Activated CD4-positive, alpha-beta memory T cell treated with anti-CD3 and anti-CD28 coated beads for 36 hours (primary cell): ENCODE data around the gene FOXJ3. TPM values are rescaled to one million over a fixed set of nuclear protein-coding genes. Genes with fewer than 3 reads are reported as not detected.
"Not testable (repeated sequence)": the region's sequence is repeated elsewhere in the genome, so short reads cannot be mapped to it uniquely, and the experiment has no call there.

ENCODE experiments used
- CTCF ChIA-PET: fragments of 350-600 bp; sonication (Branson Sonifier 250); formaldehyde crosslinking; loops from one replicate; lab custom pipeline; 2021; ENCODE audit warnings: antibody characterized with exemption, inconsistent platforms; lab: Charles Lee
- POLR2A ChIA-PET: fragments of 350-600 bp; sonication (Branson Sonifier 250); formaldehyde crosslinking; loops from one replicate; lab custom pipeline; 2021; ENCODE audit warnings: antibody characterized with exemption; lab: Charles Lee
- DNase-seq: peaks from one replicate; pipeline ENCODE4 v3.0.0-alpha.2; 2020
- H3K27ac Mint-ChIP-seq: one replicate; pipeline ENCODE4 v1.8.0; 2021; ENCODE audit warnings: mixed read lengths
- H3K27me3 Mint-ChIP-seq: one replicate; pipeline ENCODE4 v1.8.0; 2021; ENCODE audit warnings: mixed read lengths
- H3K36me3 Mint-ChIP-seq: one replicate; pipeline ENCODE4 v1.8.0; 2021; ENCODE audit warnings: mixed read lengths
- H3K4me1 Mint-ChIP-seq: one replicate; pipeline ENCODE4 v1.8.0; 2021; ENCODE audit warnings: low read depth, mixed read lengths
- H3K4me3 Mint-ChIP-seq: one replicate; pipeline ENCODE4 v1.8.0; 2021; ENCODE audit warnings: mild to moderate bottlenecking, mixed read lengths
- H3K9me3 Mint-ChIP-seq: one replicate; pipeline ENCODE4 v1.8.0; 2021; ENCODE audit warnings: mixed read lengths
- intact Hi-C: fragments of 100-400 bp; cut with micrococcal nuclease; formaldehyde crosslinking; loops from one replicate; pipeline ENCODE4 v1.15.1; 2023
- total RNA-seq, 2 experiments: library from RNA; stranded (reverse); gene quantifications; one replicate each; pipeline ENCODE4 v1.2.3, GENCODE V29; 2021

Gene FOXJ3
- total RNA-seq, 2 experiments from 2014 or later = 37.3 to 40.8 TPM

GRCh38 chr1:42239041-42239440, 96.0 kb downstream of the FOXJ3 start:
- Mint-ChIP-seq H3K36me3 (peaks cover 56% of the 10 kb centered on the region), H3K27me3 (no peaks in the 10 kb centered on the region), H3K4me1 (peaks cover 24% of the 10 kb centered on the region), H3K9me3 (peaks cover 25% of the 10 kb centered on the region), H3K4me3 (no peak overlapping the region), H3K27ac (no peak overlapping the region)
- CTCF ChIA-PET = no interaction called here
- intact Hi-C loops = no loop called here
- no peak for DNase-seq
- POLR2A ChIA-PET = no interaction called here

- Mint-ChIP-seq H3K27me3 (no peaks in the 10 kb centered on the region), H3K4me3 (no peak overlapping the region), H3K27ac (no peak overlapping the region), H3K9me3 (peaks cover 4% of the 10 kb centered on the region), H3K36me3 (peaks cover 11% of the 10 kb centered on the region), H3K4me1 (peaks cover 12% of the 10 kb centered on the region)
- no peak for DNase-seq
- ChIA-PET CTCF (no interaction called here), POLR2A (no interaction called here)
- intact Hi-C loops = no loop called here
Observed at GRCh38 chr1:42231253-42231652, 103.8 kb downstream of the FOXJ3 start.

DNA sequence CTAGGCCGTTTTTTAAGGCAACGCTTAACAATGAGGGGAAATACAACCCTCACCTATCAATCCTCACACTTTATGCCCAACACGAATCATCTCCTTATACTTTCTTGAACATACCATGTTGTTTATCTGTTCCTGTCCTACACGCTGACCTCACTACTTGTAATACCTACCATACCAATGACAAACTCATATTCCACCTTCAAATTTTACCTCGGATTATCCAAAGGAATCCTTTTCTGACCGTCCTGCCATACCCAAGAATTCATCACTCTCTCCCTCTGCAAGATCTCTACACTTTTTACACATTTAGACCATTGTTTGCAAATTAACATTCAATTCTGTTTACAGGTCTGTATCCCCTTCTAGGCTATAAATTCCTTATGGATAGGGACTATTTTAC, 106.1 kb downstream of the FOXJ3 start:
- ChIA-PET POLR2A (no interaction called here), CTCF (interaction anchor here (0.7 kb wide), 1 partner anchor 65 kb away, joined by 5 read pairs; no protein-coding TSS in a partner anchor)

GRCh38 chr1:42223036-42223435, 112.0 kb downstream of the FOXJ3 start:
- no peak overlapping the region for H3K27ac Mint-ChIP-seq
- POLR2A ChIA-PET = no interaction called here

More for the DNA sequence above, 106.1 kb downstream of the FOXJ3 start:
- Mint-ChIP-seq H3K9me3 (no peaks in the 10 kb centered on the region), H3K4me1 (peaks cover 12% of the 10 kb centered on the region), H3K4me3 (no peak overlapping the region), H3K27me3 (no peaks in the 10 kb centered on the region), H3K36me3 (peaks cover 4% of the 10 kb centered on the region), H3K27ac (no peak overlapping the region)
- intact Hi-C loops = no loop called here
- DNase-seq = no peak

GRCh38 chr1:42221952-42222606, 113.0 kb downstream of the FOXJ3 start:
- H3K9me3 Mint-ChIP-seq = no peaks in the 10 kb centered on the region
- H3K36me3 Mint-ChIP-seq = peaks cover 18% of the 10 kb centered on the region
- intact Hi-C loops = no loop called here
- peaks cover 36% of the 10 kb centered on the region for H3K4me1 Mint-ChIP-seq
- DNase-seq = no peak
- no peak overlapping the region for H3K4me3 Mint-ChIP-seq
- POLR2A ChIA-PET = no interaction called here
- H3K27me3 Mint-ChIP-seq = no peaks in the 10 kb centered on the region
- CTCF ChIA-PET = no interaction called here
- no peak overlapping the region for H3K27ac Mint-ChIP-seq

More at GRCh38 chr1:42223036-42223435, 112.0 kb downstream of the FOXJ3 start:
- intact Hi-C loops = no loop called here
- DNase-seq = no peak
- CTCF ChIA-PET = interaction anchor here (1.3 kb wide), 1 partner anchor 18 kb away, joined by 3 read pairs; no protein-coding TSS in a partner anchor
- Mint-ChIP-seq H3K4me1 (peaks cover 38% of the 10 kb centered on the region), H3K4me3 (no peak overlapping the region), H3K36me3 (peaks cover 12% of the 10 kb centered on the region), H3K9me3 (no peaks in the 10 kb centered on the region), H3K27me3 (no peaks in the 10 kb centered on the region)

DNA sequence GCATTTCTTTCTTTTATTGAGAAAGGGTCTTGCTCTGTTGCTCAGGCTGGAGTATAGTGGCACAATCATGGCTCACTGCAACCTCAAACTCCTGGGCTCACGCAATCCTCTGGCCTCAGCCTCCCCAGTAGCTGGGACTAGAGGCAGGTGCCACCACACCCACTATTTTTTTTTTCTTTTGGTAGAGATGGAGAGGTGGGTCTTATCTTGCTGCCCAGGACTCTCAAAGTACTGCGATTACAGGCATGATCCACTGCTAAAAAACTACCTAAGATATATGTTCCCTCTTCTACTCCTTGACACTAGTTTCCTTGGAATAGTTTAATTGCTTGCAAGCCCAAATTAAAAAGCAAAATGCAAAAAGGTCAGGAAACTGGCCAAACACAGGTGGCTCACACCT, 113.6 kb downstream of the FOXJ3 start:
- CTCF ChIA-PET = no interaction called here
- no peak overlapping the region for H3K4me3 Mint-ChIP-seq
- H3K36me3 Mint-ChIP-seq = peaks cover 22% of the 10 kb centered on the region
- no peaks in the 10 kb centered on the region for H3K9me3 Mint-ChIP-seq
- no peak overlapping the region for H3K27ac Mint-ChIP-seq
- POLR2A ChIA-PET = interaction anchor here (0.7 kb wide), 1 partner anchor 1447 kb away, joined by 3 read pairs; no protein-coding TSS in a partner anchor
- H3K27me3 Mint-ChIP-seq = no peaks in the 10 kb centered on the region
- peaks cover 36% of the 10 kb centered on the region for H3K4me1 Mint-ChIP-seq
- DNase-seq = no peak
- intact Hi-C loops = no loop called here

DNA sequence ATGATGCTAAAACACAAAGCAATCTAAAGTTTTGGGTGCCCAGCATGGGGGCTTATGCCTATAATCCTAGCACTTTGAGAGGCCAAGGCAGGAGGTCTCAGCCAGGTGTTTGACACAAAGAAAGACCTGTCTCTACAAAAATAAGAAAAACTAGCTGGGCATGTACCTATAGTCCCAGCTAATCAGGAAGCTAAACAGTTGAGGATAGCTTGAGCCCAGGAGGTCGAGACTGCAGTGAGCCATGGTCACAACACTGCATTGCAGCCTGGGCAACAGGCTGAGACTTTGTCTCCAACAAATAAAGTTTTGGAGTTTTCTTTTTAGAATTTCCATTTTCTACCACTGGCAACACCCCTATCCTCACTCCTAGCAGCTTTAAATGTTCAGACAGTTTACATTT, 115.4 kb downstream of the FOXJ3 start:
- H3K4me1 Mint-ChIP-seq = peaks cover 37% of the 10 kb centered on the region
- intact Hi-C loops = no loop called here
- H3K36me3 Mint-ChIP-seq = peaks cover 26% of the 10 kb centered on the region
- no peak for DNase-seq
- POLR2A ChIA-PET = no interaction called here
- H3K4me3 Mint-ChIP-seq = no peak overlapping the region
- H3K27me3 Mint-ChIP-seq = no peaks in the 10 kb centered on the region
- CTCF ChIA-PET = no interaction called here
- H3K27ac Mint-ChIP-seq = no peak overlapping the region
- H3K9me3 Mint-ChIP-seq = peaks cover 2% of the 10 kb centered on the region

- Mint-ChIP-seq H3K36me3 (peaks cover 54% of the 10 kb centered on the region), H3K27ac (no peak overlapping the region), H3K4me1 (peaks cover 25% of the 10 kb centered on the region), H3K4me3 (no peak overlapping the region), H3K27me3 (no peaks in the 10 kb centered on the region), H3K9me3 (peaks cover 18% of the 10 kb centered on the region)
- DNase-seq = no peak
- intact Hi-C loops = no loop called here
- POLR2A ChIA-PET = no interaction called here
- CTCF ChIA-PET = interaction anchor here (3.2 kb wide), 1 partner anchor 41 kb away, joined by 10 read pairs; no protein-coding TSS in a partner anchor
Observed at GRCh38 chr1:42214447-42214871, 120.6 kb downstream of the FOXJ3 start.

DNA sequence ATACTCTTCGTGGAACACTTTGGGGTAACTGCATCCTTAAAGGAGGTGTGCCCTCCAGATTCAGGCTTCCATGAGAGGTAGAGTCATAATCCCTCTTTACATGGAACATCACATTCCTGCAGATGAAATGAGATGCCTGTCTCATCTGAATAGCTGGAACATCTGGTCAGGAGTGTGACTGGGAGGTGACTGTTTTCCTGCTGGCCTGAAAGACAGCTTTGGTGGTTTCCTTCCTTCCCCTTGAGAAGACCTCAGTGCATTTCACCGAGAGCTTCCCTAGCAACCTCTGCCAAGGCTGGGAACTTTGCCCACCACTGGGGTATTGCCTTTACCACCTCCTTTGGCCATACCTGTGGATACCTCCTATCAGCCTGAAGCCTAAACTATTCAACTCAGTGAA, 123.8 kb downstream of the FOXJ3 start:
- Mint-ChIP-seq H3K27ac (no peak overlapping the region), H3K9me3 (peaks cover 18% of the 10 kb centered on the region), H3K4me3 (no peak overlapping the region), H3K36me3 (peaks cover 49% of the 10 kb centered on the region), H3K4me1 (peaks cover 30% of the 10 kb centered on the region), H3K27me3 (no peaks in the 10 kb centered on the region)
- no peak for DNase-seq
- intact Hi-C loops = no loop called here
- ChIA-PET CTCF (interaction anchor here (3.0 kb wide), 1 partner anchor 38 kb away, joined by 11 read pairs; no protein-coding TSS in a partner anchor), POLR2A (no interaction called here)

DNA sequence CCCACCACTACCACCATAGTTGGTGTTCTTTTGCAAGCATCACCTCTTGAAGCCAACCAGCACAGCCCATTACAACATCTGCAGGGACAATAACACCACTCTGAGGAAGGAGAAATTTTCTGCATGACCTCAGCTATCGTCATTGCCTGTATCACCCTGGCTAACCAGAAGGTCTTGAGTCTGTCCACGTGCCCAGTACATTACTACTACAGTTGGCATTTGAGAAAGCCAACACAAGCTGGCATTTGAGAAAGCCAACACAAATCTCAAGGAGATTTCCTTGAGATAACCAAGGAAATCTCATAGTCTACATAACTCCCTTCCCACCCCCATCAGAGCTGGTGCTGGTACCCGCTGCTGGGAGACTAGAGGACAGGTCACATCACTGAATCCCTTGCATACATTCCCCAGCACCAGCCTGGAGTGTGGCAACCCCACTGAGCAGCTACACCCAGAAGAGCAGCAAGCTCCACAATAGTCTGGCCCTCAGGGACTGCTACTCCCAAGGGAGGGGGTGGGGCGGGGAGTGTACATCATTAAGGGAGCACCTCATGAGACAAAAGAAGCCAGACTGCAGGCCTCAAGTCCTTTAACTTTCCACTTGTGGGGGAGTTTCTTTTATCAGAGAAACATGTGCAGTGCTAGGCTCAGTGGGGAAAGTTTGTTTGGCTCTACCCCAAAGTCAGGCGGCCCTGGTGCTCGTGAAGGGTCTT, 124.5 kb downstream of the FOXJ3 start:
- no peak for DNase-seq
- peaks cover 33% of the 10 kb centered on the region for H3K4me1 Mint-ChIP-seq
- H3K4me3 Mint-ChIP-seq = no peak overlapping the region
- intact Hi-C loops = no loop called here
- no peaks in the 10 kb centered on the region for H3K27me3 Mint-ChIP-seq
- ChIA-PET POLR2A (interaction anchor here (0.6 kb wide), 1 partner anchor 605 kb away, joined by 3 read pairs; no protein-coding TSS in a partner anchor), CTCF (interaction anchor here (3.0 kb wide), 1 partner anchor 37 kb away, joined by 11 read pairs; no protein-coding TSS in a partner anchor)
- peaks cover 18% of the 10 kb centered on the region for H3K9me3 Mint-ChIP-seq
- H3K27ac Mint-ChIP-seq = no peak overlapping the region
- peaks cover 53% of the 10 kb centered on the region for H3K36me3 Mint-ChIP-seq

DNA sequence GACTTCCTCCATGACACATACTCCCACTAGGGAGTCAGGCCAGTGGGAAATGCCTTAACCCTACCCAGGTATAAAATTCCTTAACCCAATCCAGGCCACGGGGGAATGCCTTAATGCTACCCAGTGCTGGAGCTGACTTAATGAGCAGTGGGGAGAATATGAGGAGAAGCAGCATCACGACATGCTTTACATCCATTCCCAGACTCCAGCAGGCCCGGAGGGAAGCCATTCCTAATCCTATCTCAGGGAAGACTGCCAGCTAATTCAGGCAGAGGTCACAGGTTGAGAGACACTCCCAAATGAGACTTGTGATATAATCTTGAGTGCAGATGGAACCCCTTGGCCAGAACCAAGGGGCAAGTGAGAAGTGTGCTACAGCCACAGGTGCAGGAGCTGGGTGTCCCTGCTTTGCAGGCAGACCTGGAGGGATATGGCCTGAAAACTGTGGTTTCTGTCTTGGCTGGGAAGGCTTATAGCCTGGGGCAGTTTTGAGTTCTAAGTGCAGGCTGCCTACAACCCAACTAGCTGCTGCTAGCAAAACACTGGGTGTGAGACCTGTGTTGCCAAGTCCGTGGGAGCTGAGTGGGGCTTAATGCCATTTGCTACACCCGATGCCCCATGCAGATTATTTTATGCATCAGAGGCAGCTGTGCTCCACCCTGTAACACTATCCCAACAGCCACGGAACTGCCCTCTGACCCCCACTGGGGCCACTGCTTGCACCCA, 125.3 kb downstream of the FOXJ3 start:
- H3K4me1 Mint-ChIP-seq = peaks cover 35% of the 10 kb centered on the region
- H3K4me3 Mint-ChIP-seq = no peak overlapping the region
- peaks cover 50% of the 10 kb centered on the region for H3K36me3 Mint-ChIP-seq
- no peak for DNase-seq
- H3K9me3 Mint-ChIP-seq = peaks cover 16% of the 10 kb centered on the region
- ChIA-PET CTCF (interaction anchor here (3.0 kb wide), 1 partner anchor 36 kb away, joined by 11 read pairs; no protein-coding TSS in a partner anchor), POLR2A (no interaction called here)
- intact Hi-C loops = no loop called here
- H3K27ac Mint-ChIP-seq = no peak overlapping the region
- no peaks in the 10 kb centered on the region for H3K27me3 Mint-ChIP-seq

DNA sequence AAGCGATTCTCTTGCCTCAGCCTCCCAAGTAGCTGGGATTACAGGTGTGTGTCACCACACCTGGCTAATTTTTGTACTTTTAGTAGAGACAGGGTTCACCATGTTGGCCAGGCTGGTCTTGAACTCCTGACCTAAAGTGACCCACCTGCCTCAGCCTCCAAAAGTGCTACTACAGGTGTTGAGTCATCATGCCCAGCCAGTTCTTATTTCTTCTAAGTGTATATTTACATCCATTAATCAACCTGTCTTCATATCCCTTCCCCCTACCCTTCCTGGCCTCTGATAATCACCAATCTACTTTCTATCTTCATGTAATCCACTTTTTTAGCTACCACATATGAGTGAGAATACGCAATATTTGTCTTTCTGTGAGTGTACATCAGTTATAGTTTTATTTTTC, 128.1 kb downstream of the FOXJ3 start:
- H3K27ac Mint-ChIP-seq = peak overlapping the region; percentile 18
- intact Hi-C loops, CTCF ChIA-PET, H3K4me3 Mint-ChIP-seq, H3K27me3 Mint-ChIP-seq, DNase-seq, POLR2A ChIA-PET: not testable (repeated sequence)
- H3K36me3 Mint-ChIP-seq = peaks cover 52% of the 10 kb centered on the region
- H3K9me3 Mint-ChIP-seq = peaks cover 14% of the 10 kb centered on the region
- H3K4me1 Mint-ChIP-seq = peaks cover 28% of the 10 kb centered on the region
